HepG2 (cell line): ENCODE measurements around the gene C2CD3. TPM values are rescaled to one million over a fixed set of nuclear protein-coding genes. Genes with fewer than 3 reads are reported as not detected.
A peak's percentile ranks its signal among the peaks of the same experiment; 100 is the strongest.

Experiments
- AGO1 ChIP-seq: fragments of 200-400 bp; formaldehyde crosslinking; IDR thresholded peaks from 2 replicates; pipeline ENCODE4 v1.6.1; 2017; ENCODE audit warnings: mild to moderate bottlenecking, low read depth, low read length, moderate library complexity; ENCODE audit not compliant: poor library complexity, severe bottlenecking
- ARHGAP35 ChIP-seq: sonication (generic); formaldehyde crosslinking; IDR thresholded peaks from 2 replicates; pipeline ENCODE4 v1.9.0; 2022; ENCODE audit warnings: mild to moderate bottlenecking, inconsistent platforms, moderate library complexity, missing genetic modification reagents, borderline replicate concordance
- ATF7 ChIP-seq, 2 experiments: fragments of 450-650 bp in 1 of 2; sonication (generic) in 1 of 2; formaldehyde crosslinking in 1 of 2; IDR thresholded peaks; 2 replicates each; pipeline versions ENCODE4 v1.4.0 to v1.6.1; 2016 to 2020; ENCODE audit warnings: antibody characterized with exemption in 1 of 2, mild to moderate bottlenecking in 1 of 2, missing genetic modification reagents in 1 of 2
- CBFB ChIP-seq: sonication (generic); formaldehyde crosslinking; IDR thresholded peaks from 2 replicates; pipeline ENCODE4 v1.4.0; 2020; ENCODE audit warnings: missing genetic modification reagents
- CBX1 ChIP-seq: IDR thresholded peaks from one replicate; pipeline ENCODE4 v1.6.1; 2016; ENCODE audit warnings: antibody characterized with exemption, low read depth
- CHD2 ChIP-seq: IDR thresholded peaks from 2 replicates; pipeline ENCODE4 v1.6.1; 2011; ENCODE audit warnings: low read depth, low read length, improper control_type of control experiment
- CREB1 ChIP-seq, 2 experiments: fragments of 450-650 bp in 1 of 2; IDR thresholded peaks; 2 replicates each; pipeline ENCODE4 v1.6.1; 2016 to 2017; ENCODE audit warnings: control low read depth in 1 of 2, mild to moderate bottlenecking in 1 of 2, missing compliant biosample characterization in 1 of 2, missing genetic modification characterization in 1 of 2
- CREM ChIP-seq, 2 experiments: sonication (generic) in 1 of 2; formaldehyde crosslinking in 1 of 2; IDR thresholded peaks; 2 replicates each; pipeline versions ENCODE4 v1.4.0 to v1.6.1; 2016 to 2020; ENCODE audit warnings: antibody characterized with exemption in 1 of 2, mild to moderate bottlenecking in 1 of 2, missing genetic modification reagents in 1 of 2
- EZH2 ChIP-seq: conservative IDR thresholded peaks from 2 replicates; pipeline ENCODE4 v1.6.1; 2012; ENCODE audit warnings: mild to moderate bottlenecking, low read depth, low read length, moderate library complexity
- HNF4G ChIP-seq, 2 experiments: sonication (generic) in 1 of 2; formaldehyde crosslinking in 1 of 2; IDR thresholded peaks; 2 replicates each; pipeline versions ENCODE4 v1.4.0 to v1.6.1; 2011 to 2020; ENCODE audit warnings: borderline replicate concordance in 2 of 2, low read depth in 2 of 2, mild to moderate bottlenecking in 2 of 2, low read length in 1 of 2, missing genetic modification reagents in 1 of 2, moderate library complexity in 1 of 2
- NFYB ChIP-seq: sonication (generic); formaldehyde crosslinking; IDR thresholded peaks from 2 replicates; pipeline ENCODE4 v1.4.0; 2020; ENCODE audit warnings: missing genetic modification reagents
- NR2F6 ChIP-seq, 2 experiments: IDR thresholded peaks; 2 replicates each; pipeline ENCODE4 v1.6.1; 2016; ENCODE audit warnings: antibody characterized with exemption in 1 of 2, mild to moderate bottlenecking in 1 of 2
- POLR2A ChIP-seq, 2 experiments: IDR thresholded peaks; 2 replicates each; pipeline ENCODE4 v1.6.1; 2011; ENCODE audit warnings: low read depth in 2 of 2, low read length in 2 of 2, mild to moderate bottlenecking in 1 of 2, moderate library complexity in 1 of 2; ENCODE audit not compliant: insufficient read depth in 1 of 2
- POLR2G ChIP-seq: fragments of 200-400 bp; formaldehyde crosslinking; IDR thresholded peaks from 2 replicates; pipeline ENCODE4 v1.6.1; 2018; ENCODE audit warnings: mild to moderate bottlenecking, low read depth, low read length, moderate library complexity
- RXRA ChIP-seq: sonication (generic); formaldehyde crosslinking; IDR thresholded peaks from 2 replicates; pipeline ENCODE4 v1.5.1; 2020; ENCODE audit warnings: missing genetic modification reagents
- SP5 ChIP-seq: IDR thresholded peaks from 2 replicates; pipeline ENCODE4 v1.6.1; 2016; ENCODE audit warnings: low read depth, borderline replicate concordance
- ZNF143 ChIP-seq: sonication (generic); formaldehyde crosslinking; IDR thresholded peaks from 2 replicates; pipeline ENCODE4 v1.4.0; 2020; ENCODE audit warnings: missing genetic modification reagents
- ZNF256 ChIP-seq: sonication (generic); formaldehyde crosslinking; conservative IDR thresholded peaks from 2 replicates; pipeline ENCODE4 v1.4.0; 2020; ENCODE audit warnings: missing genetic modification reagents
- ZNF510 ChIP-seq: sonication (generic); formaldehyde crosslinking; IDR thresholded peaks from 2 replicates; pipeline ENCODE4 v1.4.0; 2020; ENCODE audit warnings: low read depth, mild to moderate bottlenecking, missing genetic modification reagents
- ZNF619 ChIP-seq: sonication (generic); formaldehyde crosslinking; IDR thresholded peaks from 2 replicates; pipeline ENCODE4 v1.4.0; 2020; ENCODE audit warnings: mild to moderate bottlenecking, missing genetic modification reagents
- polyA plus RNA-seq, 8 experiments: library from polyadenylated mRNA; depleted of rRNA in 3 of 8; stranded (reverse) in 7 of 8; unstranded in 1 of 8; fragments of >200 nt; fragmentation: Illumina TruSeq in 4 of 8; extraction: Trizol in 4 of 8; gene quantifications; 2 replicates each; pipeline versions ENCODE4 v1.2.1 to v1.2.3, GENCODE V29; 2011 to 2016; ENCODE audit warnings: low read depth in 4 of 8, missing spikeins in 1 of 8, mixed read lengths in 1 of 8; ENCODE audit not compliant: insufficient read depth in 1 of 8
- total RNA-seq, 5 experiments: library from RNA; depleted of rRNA; stranded (reverse); fragments of >200 nt; fragmentation: Illumina TruSeq; extraction: Trizol; gene quantifications; 2 replicates each; pipeline ENCODE4 v1.2.3, GENCODE V29; 2016; ENCODE audit warnings: low read depth in 1 of 5
- TF ChIP-seq, protein P1 (sequence below): sonication (generic); formaldehyde crosslinking; IDR thresholded peaks from 2 replicates; pipeline ENCODE4 v1.5.1; 2020; ENCODE audit warnings: mild to moderate bottlenecking, moderate library complexity, missing genetic modification reagents
- TF ChIP-seq, protein P2 (sequence below): sonication (generic); formaldehyde crosslinking; IDR thresholded peaks from 2 replicates; pipeline ENCODE4 v1.8.1; 2023; ENCODE audit warnings: mild to moderate bottlenecking, missing genetic modification reagents
- TF ChIP-seq, protein P3 (sequence below): sonication (generic); formaldehyde crosslinking; IDR thresholded peaks from 2 replicates; pipeline ENCODE4 v1.4.0; 2020; ENCODE audit warnings: missing genetic modification reagents

The C2CD3 gene
- total and polyA plus RNA-seq, 2 of the 13 experiments (the other 11 are each of a cell fraction or from before 2014, with no cell fraction given) = 5.5 to 6.4 TPM

DNA sequence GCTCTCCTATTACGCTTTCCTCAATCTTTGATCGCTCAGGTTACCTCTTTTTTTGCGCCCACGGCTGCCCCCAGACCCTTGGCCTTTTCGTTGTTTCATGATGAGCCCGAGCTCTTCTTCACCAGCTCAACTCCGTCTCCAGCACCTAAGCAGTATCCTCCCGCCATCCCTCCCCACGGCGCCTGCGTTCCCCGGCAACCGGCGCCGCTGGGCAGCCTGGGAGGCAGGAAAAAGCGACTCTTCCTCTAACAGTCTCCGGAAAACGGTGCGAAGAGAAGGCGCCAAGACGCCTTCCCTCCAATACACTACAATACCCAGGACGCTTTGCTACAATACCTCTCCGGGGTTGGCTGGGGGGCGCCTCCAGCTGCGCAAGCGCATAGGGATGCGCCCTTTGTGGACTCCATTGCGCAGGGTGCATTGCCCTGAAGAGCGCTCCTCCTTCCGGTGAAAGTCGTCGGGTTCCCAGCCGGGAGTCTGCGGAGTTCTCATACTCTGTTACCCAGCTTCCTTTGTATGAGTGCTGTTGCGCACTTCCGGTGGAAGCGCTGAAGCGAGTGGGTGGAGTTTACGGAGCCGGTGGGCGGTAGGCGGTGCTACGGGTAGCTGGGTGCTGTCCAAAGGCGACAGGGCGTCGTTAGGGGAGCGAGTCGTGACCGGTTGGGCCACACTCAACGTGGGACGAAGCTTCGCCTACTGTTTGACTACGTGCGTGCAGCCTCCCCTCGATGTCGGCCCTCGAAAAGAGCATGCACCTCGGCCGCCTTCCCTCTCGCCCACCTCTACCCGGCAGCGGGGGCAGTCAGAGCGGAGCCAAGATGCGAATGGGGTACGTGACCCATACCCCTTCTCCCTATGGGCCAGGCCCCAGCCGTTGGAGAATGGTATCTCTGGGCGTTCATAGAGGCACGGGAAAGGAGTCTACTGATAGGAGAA, at the start of gene C2CD3, which contains the start of gene PPME1 (continued):
- TF ChIP-seq CREM (IDR thresholded peaks at IDR 0.05) (peak; percentile 95), CREM (CRISPR knock-in tag; IDR thresholded peaks at IDR 0.05) (no peak), NR2F6 (IDR thresholded peaks at IDR 0.05) (peak; percentile 29; the same call in 1 of the 2 replicates), NR2F6 (CRISPR knock-in tag; IDR thresholded peaks at IDR 0.05) (peak; percentile 39; the same call in 1 of the 2 replicates), CHD2 (peak; percentile 41; the same call in 1 of the 2 replicates), POLR2G (peak; percentile 93), HNF4G (IDR thresholded peaks at IDR 0.05; ENCODE audit: borderline replicate concordance, low read depth, low read length) (no peak), HNF4G (CRISPR knock-in tag; IDR thresholded peaks at IDR 0.05; ENCODE audit: borderline replicate concordance, low read depth) (0 out of 2 replicates have a peak, but pooled peaks have one; percentile 30), ZNF510 (peak; percentile 96; the same call in 1 of the 2 replicates), POLR2A (IDR thresholded peaks at IDR 0.05; ENCODE audit: insufficient read depth in 1 of 2, low read depth in 2 of 2, low read length in 2 of 2) (peak; percentile 88 to 98), ZNF143 (peak; percentile 95), EZH2 (no peak), ZNF256 (CRISPR knock-in tag) (0 out of 2 replicates have a peak, but pooled peaks have one; percentile 82), AGO1 (peak; percentile 72), CREB1 (IDR thresholded peaks at IDR 0.05) (peak; percentile 75), CREB1 (CRISPR knock-in tag; IDR thresholded peaks at IDR 0.05) (peak; percentile 92), ATF7 (IDR thresholded peaks at IDR 0.05) (no peak), ATF7 (CRISPR knock-in tag; IDR thresholded peaks at IDR 0.05) (0 out of 2 replicates have a peak, but pooled peaks have one; percentile 34), ARHGAP35 (CRISPR knock-in tag) (no peak), CBFB (CRISPR knock-in tag) (0 out of 2 replicates have a peak, but pooled peaks have one; percentile 22), SP5 (CRISPR knock-in tag) (peak; percentile 46; the same call in 1 of the 2 replicates), ZNF619 (CRISPR knock-in tag) (peak; percentile 69; the same call in 1 of the 2 replicates), CBX1 (peak; percentile 62), NFYB (CRISPR knock-in tag) (peak; percentile 83), RXRA (peak; percentile 84)
- TF ChIP-seq, protein P1, sequence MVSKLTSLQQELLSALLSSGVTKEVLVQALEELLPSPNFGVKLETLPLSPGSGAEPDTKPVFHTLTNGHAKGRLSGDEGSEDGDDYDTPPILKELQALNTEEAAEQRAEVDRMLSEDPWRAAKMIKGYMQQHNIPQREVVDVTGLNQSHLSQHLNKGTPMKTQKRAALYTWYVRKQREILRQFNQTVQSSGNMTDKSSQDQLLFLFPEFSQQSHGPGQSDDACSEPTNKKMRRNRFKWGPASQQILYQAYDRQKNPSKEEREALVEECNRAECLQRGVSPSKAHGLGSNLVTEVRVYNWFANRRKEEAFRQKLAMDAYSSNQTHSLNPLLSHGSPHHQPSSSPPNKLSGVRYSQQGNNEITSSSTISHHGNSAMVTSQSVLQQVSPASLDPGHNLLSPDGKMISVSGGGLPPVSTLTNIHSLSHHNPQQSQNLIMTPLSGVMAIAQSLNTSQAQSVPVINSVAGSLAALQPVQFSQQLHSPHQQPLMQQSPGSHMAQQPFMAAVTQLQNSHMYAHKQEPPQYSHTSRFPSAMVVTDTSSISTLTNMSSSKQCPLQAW = peak; percentile 60; the same call in 1 of the 2 replicates
- TF ChIP-seq, protein P2, sequence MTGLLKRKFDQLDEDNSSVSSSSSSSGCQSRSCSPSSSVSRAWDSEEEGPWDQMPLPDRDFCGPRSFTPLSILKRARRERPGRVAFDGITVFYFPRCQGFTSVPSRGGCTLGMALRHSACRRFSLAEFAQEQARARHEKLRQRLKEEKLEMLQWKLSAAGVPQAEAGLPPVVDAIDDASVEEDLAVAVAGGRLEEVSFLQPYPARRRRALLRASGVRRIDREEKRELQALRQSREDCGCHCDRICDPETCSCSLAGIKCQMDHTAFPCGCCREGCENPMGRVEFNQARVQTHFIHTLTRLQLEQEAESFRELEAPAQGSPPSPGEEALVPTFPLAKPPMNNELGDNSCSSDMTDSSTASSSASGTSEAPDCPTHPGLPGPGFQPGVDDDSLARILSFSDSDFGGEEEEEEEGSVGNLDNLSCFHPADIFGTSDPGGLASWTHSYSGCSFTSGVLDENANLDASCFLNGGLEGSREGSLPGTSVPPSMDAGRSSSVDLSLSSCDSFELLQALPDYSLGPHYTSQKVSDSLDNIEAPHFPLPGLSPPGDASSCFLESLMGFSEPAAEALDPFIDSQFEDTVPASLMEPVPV (CRISPR knock-in tag) = no peak
- TF ChIP-seq, protein P3, sequence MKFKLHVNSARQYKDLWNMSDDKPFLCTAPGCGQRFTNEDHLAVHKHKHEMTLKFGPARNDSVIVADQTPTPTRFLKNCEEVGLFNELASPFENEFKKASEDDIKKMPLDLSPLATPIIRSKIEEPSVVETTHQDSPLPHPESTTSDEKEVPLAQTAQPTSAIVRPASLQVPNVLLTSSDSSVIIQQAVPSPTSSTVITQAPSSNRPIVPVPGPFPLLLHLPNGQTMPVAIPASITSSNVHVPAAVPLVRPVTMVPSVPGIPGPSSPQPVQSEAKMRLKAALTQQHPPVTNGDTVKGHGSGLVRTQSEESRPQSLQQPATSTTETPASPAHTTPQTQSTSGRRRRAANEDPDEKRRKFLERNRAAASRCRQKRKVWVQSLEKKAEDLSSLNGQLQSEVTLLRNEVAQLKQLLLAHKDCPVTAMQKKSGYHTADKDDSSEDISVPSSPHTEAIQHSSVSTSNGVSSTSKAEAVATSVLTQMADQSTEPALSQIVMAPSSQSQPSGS (CRISPR knock-in tag) = peak; percentile 35; the same call in 1 of the 2 replicates
